Hepatocyte (in vitro differentiated cells): ENCODE data around the gene ACOX3.

Experiments
- CTCF ChIP-seq: fragments of 200-600 bp; sonication (generic); IDR thresholded peaks from 2 replicates; pipeline ENCODE4 v1.5.1; 2016; ENCODE audit warnings: antibody characterized with exemption, mild to moderate bottlenecking; ENCODE audit not compliant: poor library complexity
- EZH2phosphoT487 ChIP-seq: fragments of 200-600 bp; sonication (generic); IDR thresholded peaks from one replicate; pipeline ENCODE4 v1.6.1; 2018; ENCODE audit warnings: antibody characterized with exemption, mild to moderate bottlenecking, low read depth, moderate library complexity; ENCODE audit not compliant: unreplicated experiment, severe bottlenecking

- TF ChIP-seq CTCF: no peak
- no peak for TF ChIP-seq EZH2phosphoT487
Observed at GRCh38 chr4:8342651-8343261, 97.8 kb downstream of the ACOX3 start.
